Vagina (tissue), 2 donors: ENCODE data around the gene DGKI.

ENCODE experiments used
- POLR2A ChIP-seq, 2 donors: fragments of 450-650 bp; IDR thresholded peaks; one replicate each; pipeline ENCODE4 v1.6.1; 2017; ENCODE audit warnings: antibody characterized with exemption in 2 of 2, mild to moderate bottlenecking in 2 of 2, moderate library complexity in 2 of 2
- POLR2AphosphoS5 ChIP-seq, 2 donors: sonication (generic); formaldehyde crosslinking; IDR thresholded peaks; one replicate each; pipeline ENCODE4 v1.9.0; 2017; ENCODE audit warnings: antibody characterized with exemption in 2 of 2, mild to moderate bottlenecking in 2 of 2, low read depth in 1 of 2; ENCODE audit not compliant: insufficient read depth in 1 of 2
- TF ChIP-seq, protein P1 (sequence below), 3 experiments: fragments of 450-650 bp in 2 of 3; fragments of 200-600 bp in 1 of 3; sonication (generic) in 1 of 3; IDR thresholded peaks; one replicate each; pipeline ENCODE4 v1.5.1; 2017 to 2019; ENCODE audit warnings: antibody characterized with exemption in 3 of 3, mild to moderate bottlenecking in 2 of 3, moderate library complexity in 2 of 3

GRCh38 chr7:137454246-137454724 is 392.5 kb downstream of the DGKI start:
- TF ChIP-seq, protein P1, sequence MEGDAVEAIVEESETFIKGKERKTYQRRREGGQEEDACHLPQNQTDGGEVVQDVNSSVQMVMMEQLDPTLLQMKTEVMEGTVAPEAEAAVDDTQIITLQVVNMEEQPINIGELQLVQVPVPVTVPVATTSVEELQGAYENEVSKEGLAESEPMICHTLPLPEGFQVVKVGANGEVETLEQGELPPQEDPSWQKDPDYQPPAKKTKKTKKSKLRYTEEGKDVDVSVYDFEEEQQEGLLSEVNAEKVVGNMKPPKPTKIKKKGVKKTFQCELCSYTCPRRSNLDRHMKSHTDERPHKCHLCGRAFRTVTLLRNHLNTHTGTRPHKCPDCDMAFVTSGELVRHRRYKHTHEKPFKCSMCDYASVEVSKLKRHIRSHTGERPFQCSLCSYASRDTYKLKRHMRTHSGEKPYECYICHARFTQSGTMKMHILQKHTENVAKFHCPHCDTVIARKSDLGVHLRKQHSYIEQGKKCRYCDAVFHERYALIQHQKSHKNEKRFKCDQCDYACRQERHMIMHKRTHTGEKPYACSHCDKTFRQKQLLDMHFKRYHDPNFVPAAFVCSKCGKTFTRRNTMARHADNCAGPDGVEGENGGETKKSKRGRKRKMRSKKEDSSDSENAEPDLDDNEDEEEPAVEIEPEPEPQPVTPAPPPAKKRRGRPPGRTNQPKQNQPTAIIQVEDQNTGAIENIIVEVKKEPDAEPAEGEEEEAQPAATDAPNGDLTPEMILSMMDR (IDR thresholded peaks at IDR 0.05) = peak; percentile 14 to 53 (median 50)
- TF ChIP-seq POLR2A (IDR thresholded peaks at IDR 0.05) (no peak), POLR2AphosphoS5 (IDR thresholded peaks at IDR 0.05; ENCODE audit: insufficient read depth in 1 of 2, low read depth in 1 of 2) (peak in 1 of 2 donors; percentile 5)
